Central memory CD8-positive, alpha-beta T cell (primary cell): ENCODE data around the gene MOGAT2.

ENCODE experiments used
- ATAC-seq: fragments of 150-1000 bp; cut with Tn5 transposase; replicated peaks from 2 replicates; pipeline ENCODE4 v1.10.0; 2022; ENCODE audit warnings: mild to moderate bottlenecking, moderate FRiP score, moderate number of reproducible peaks; ENCODE audit not compliant: poor library complexity, severe bottlenecking; ENCODE audit errors: extremely low read depth
- DNase-seq, 2 donors: peaks; one replicate each; pipeline ENCODE4 v3.0.0; 2021; ENCODE audit warnings: low spot score in 2 of 2
- H3K27ac Mint-ChIP-seq: one replicate; pipeline ENCODE4 v1.8.0; 2022; ENCODE audit warnings: low read depth, mild to moderate bottlenecking, moderate library complexity, mixed read lengths
- H3K27me3 Mint-ChIP-seq: one replicate; pipeline ENCODE4 v1.8.0; 2022; ENCODE audit warnings: mixed read lengths
- H3K36me3 Mint-ChIP-seq: one replicate; pipeline ENCODE4 v1.8.0; 2022; ENCODE audit warnings: mild to moderate bottlenecking, moderate library complexity, mixed read lengths; ENCODE audit not compliant: insufficient read depth
- H3K4me1 Mint-ChIP-seq: one replicate; pipeline ENCODE4 v1.8.0; 2022; ENCODE audit warnings: mixed read lengths
- H3K4me3 Mint-ChIP-seq: one replicate; pipeline ENCODE4 v1.8.0; 2022; ENCODE audit warnings: mild to moderate bottlenecking, moderate library complexity, mixed read lengths
- H3K9me3 Mint-ChIP-seq: one replicate; pipeline ENCODE4 v1.8.0; 2022; ENCODE audit warnings: mixed read lengths

MOGAT2 gene

GRCh38 chr11:75700940-75701339 is 16.7 kb upstream of the MOGAT2 start:
- Mint-ChIP-seq H3K4me1 (peaks cover 7% of the 10 kb centered on the region), H3K9me3 (no peaks in the 10 kb centered on the region), H3K27me3 (peaks cover 43% of the 10 kb centered on the region), H3K4me3 (no peak overlapping the region), H3K27ac (no peak overlapping the region), H3K36me3 (no peaks in the 10 kb centered on the region)
- no peak for ATAC-seq
- no peak for DNase-seq

DNA sequence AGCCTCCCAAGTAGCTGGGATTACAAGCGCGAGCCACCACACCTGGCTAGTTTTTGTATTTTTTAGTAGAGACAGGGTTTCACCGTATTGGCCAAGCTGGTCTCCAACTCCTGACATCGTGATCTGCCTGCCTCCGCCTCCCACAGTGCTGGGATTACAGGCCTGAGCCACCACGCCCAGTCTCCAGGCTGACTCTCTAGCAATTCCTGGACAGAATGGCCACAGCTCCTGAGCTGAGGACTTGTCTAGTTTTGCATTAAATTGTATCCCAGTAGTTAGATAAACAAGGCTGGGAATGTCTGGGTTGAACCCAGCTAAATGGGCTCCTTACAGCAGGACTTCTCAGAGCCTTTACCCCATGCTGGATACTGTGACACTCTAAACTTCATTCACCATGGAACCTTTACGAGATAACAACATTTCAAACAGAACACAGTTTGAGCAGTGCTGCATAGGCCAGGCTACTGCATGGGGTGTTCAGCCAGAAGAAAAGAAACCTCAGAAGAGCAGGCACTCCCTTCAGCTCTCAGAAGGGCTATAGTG is 13.9 kb upstream of the MOGAT2 start:
- no peaks in the 10 kb centered on the region for H3K9me3 Mint-ChIP-seq
- peaks cover 15% of the 10 kb centered on the region for H3K27me3 Mint-ChIP-seq
- no peak overlapping the region for H3K27ac Mint-ChIP-seq
- DNase-seq (no peak), ATAC-seq (no peak)
- H3K36me3 Mint-ChIP-seq = no peaks in the 10 kb centered on the region
- peaks cover 12% of the 10 kb centered on the region for H3K4me1 Mint-ChIP-seq
- no peak overlapping the region for H3K4me3 Mint-ChIP-seq

GRCh38 chr11:75705541-75705940 is 12.1 kb upstream of the MOGAT2 start:
- Mint-ChIP-seq H3K27me3 (no peaks in the 10 kb centered on the region), H3K27ac (no peak overlapping the region), H3K4me1 (peaks cover 12% of the 10 kb centered on the region), H3K4me3 (no peak overlapping the region), H3K9me3 (no peaks in the 10 kb centered on the region), H3K36me3 (no peaks in the 10 kb centered on the region)
- DNase-seq (no peak), ATAC-seq (no peak)

GRCh38 chr11:75706260-75706729 is 11.3 kb upstream of the MOGAT2 start:
- Mint-ChIP-seq H3K27ac (no peak overlapping the region), H3K4me3 (no peak overlapping the region), H3K27me3 (no peaks in the 10 kb centered on the region), H3K9me3 (no peaks in the 10 kb centered on the region), H3K36me3 (no peaks in the 10 kb centered on the region), H3K4me1 (peaks cover 12% of the 10 kb centered on the region)
- ATAC-seq (peak; percentile 77), DNase-seq (peak; percentile 35 to 57)

- Mint-ChIP-seq H3K27ac (no peak overlapping the region), H3K4me3 (no peak overlapping the region), H3K9me3 (no peaks in the 10 kb centered on the region), H3K36me3 (no peaks in the 10 kb centered on the region), H3K27me3 (peaks cover 16% of the 10 kb centered on the region), H3K4me1 (no peaks in the 10 kb centered on the region)
- ATAC-seq (no peak), DNase-seq (no peak)
Observed at GRCh38 chr11:75714211-75714610, 3.4 kb upstream of the MOGAT2 start.

GRCh38 chr11:75715688-75716087 is 1.9 kb upstream of the MOGAT2 start:
- H3K4me3 Mint-ChIP-seq = no peak overlapping the region
- H3K9me3 Mint-ChIP-seq = no peaks in the 10 kb centered on the region
- no peaks in the 10 kb centered on the region for H3K4me1 Mint-ChIP-seq
- H3K36me3 Mint-ChIP-seq = no peaks in the 10 kb centered on the region
- ATAC-seq = no peak
- H3K27ac Mint-ChIP-seq = no peak overlapping the region
- no peak for DNase-seq
- H3K27me3 Mint-ChIP-seq = peaks cover 16% of the 10 kb centered on the region

- no peak overlapping the region for H3K27ac Mint-ChIP-seq
- no peaks in the 10 kb centered on the region for H3K4me1 Mint-ChIP-seq
- no peaks in the 10 kb centered on the region for H3K36me3 Mint-ChIP-seq
- no peaks in the 10 kb centered on the region for H3K9me3 Mint-ChIP-seq
- DNase-seq = no peak
- ATAC-seq = no peak
- H3K4me3 Mint-ChIP-seq = no peak overlapping the region
- H3K27me3 Mint-ChIP-seq = peaks cover 16% of the 10 kb centered on the region
Observed at GRCh38 chr11:75716659-75717058, 979 bp upstream of the MOGAT2 start.

DNA sequence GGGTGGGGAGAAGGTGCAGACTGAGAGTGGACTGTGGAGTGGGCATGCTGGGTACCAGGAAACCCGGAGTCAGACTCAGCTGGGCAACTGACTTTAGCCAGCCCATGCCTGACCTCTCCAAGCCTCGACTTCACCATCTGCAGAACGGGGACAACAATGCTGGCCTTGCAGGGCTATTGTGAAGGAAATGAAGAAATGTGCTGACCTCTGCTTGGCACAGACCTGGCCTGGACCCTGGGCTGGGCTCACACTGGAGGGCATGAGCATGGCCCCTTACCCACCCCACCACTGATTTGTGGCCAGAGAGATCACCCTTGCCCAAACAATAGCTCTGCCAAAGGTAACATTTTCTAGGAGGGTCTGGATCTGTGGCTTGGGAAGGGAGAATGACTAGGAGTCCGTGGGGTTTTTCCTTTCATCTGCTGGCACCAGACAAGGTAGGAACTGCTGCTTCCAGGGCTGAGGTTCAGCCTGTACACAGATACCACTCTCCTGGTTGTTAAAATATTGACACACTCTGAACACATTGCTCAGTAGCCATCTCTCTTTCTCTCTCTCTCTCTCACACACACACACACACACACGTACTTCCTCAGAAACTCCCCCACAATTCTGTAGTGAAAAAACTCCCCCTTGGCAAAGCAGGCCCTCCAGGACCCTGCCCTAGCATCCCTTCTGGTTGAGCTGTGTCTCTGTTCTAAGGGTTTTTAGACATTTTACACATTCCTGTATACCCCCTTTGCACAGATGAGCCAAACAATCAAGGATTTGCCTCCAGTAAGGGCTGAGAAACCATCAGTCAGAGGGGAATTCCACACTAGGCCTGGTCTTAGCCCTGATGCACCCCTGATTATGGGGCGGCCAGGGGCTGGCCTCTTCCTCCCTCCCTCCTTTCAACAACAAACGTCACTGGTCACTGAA is 1.0 kb downstream of the MOGAT2 start:
- ATAC-seq = no peak
- Mint-ChIP-seq H3K4me3 (no peak overlapping the region), H3K27ac (peak overlapping the region; percentile 8), H3K27me3 (peaks cover 6% of the 10 kb centered on the region), H3K4me1 (no peaks in the 10 kb centered on the region), H3K36me3 (no peaks in the 10 kb centered on the region), H3K9me3 (no peaks in the 10 kb centered on the region)
- no peak for DNase-seq

GRCh38 chr11:75719340-75720239 is 2.0 kb downstream of the MOGAT2 start:
- Mint-ChIP-seq H3K27ac (peak overlapping the region; percentile 8), H3K27me3 (no peaks in the 10 kb centered on the region), H3K36me3 (no peaks in the 10 kb centered on the region), H3K4me1 (no peaks in the 10 kb centered on the region), H3K9me3 (no peaks in the 10 kb centered on the region), H3K4me3 (no peak overlapping the region)
- DNase-seq = no peak
- ATAC-seq = no peak

- H3K27ac Mint-ChIP-seq = no peak overlapping the region
- H3K27me3 Mint-ChIP-seq = no peaks in the 10 kb centered on the region
- no peak overlapping the region for H3K4me3 Mint-ChIP-seq
- H3K36me3 Mint-ChIP-seq = no peaks in the 10 kb centered on the region
- DNase-seq = no peak
- no peaks in the 10 kb centered on the region for H3K4me1 Mint-ChIP-seq
- no peaks in the 10 kb centered on the region for H3K9me3 Mint-ChIP-seq
- ATAC-seq = no peak
Observed at GRCh38 chr11:75720639-75721038, 3.0 kb downstream of the MOGAT2 start.

- no peaks in the 10 kb centered on the region for H3K36me3 Mint-ChIP-seq
- H3K27ac Mint-ChIP-seq = no peak overlapping the region
- H3K27me3 Mint-ChIP-seq = no peaks in the 10 kb centered on the region
- H3K4me3 Mint-ChIP-seq = no peak overlapping the region
- no peak for DNase-seq
- H3K4me1 Mint-ChIP-seq = no peaks in the 10 kb centered on the region
- H3K9me3 Mint-ChIP-seq = no peaks in the 10 kb centered on the region
- ATAC-seq = no peak
Observed at GRCh38 chr11:75721852-75722668, 4.4 kb downstream of the MOGAT2 start.

- Mint-ChIP-seq H3K36me3 (no peaks in the 10 kb centered on the region), H3K4me1 (no peaks in the 10 kb centered on the region), H3K27ac (no peak overlapping the region), H3K9me3 (no peaks in the 10 kb centered on the region), H3K27me3 (no peaks in the 10 kb centered on the region), H3K4me3 (no peak overlapping the region)
- no peak for DNase-seq
- ATAC-seq = no peak
Observed at GRCh38 chr11:75722669-75723042, 5.0 kb downstream of the MOGAT2 start.
